Endothelial cell of umbilical vein (primary cell): ENCODE measurements around the gene EIF4E1B. TPM values are rescaled to one million over a fixed set of nuclear protein-coding genes. Genes with fewer than 3 reads are reported as not detected.

ENCODE experiments used
- BruUV-seq: library from RNA; stranded (reverse); fragments of 400-500 nt; replicated peaks from 2 replicates; lab custom pipeline; 2021; lab: Mats Ljungman, UMichigan
- CTCF ChIA-PET: fragments of 300-600, 350-600 bp; sonication (Branson Sonifier 250); formaldehyde crosslinking; loops from one replicate; lab custom pipeline; 2021; ENCODE audit warnings: antibody characterized with exemption, inconsistent platforms; lab: Charles Lee
- POLR2A ChIA-PET: fragments of 300-600, 350-600 bp; sonication (Branson Sonifier 250); formaldehyde crosslinking; loops from one replicate; lab custom pipeline; 2021; ENCODE audit warnings: antibody characterized with exemption, inconsistent platforms; lab: Charles Lee
- DNase-seq: peaks from one replicate; pipeline ENCODE4 v3.0.0-alpha.2; 2011; ENCODE audit warnings: low read depth, low spot score
- FAIRE-seq: peaks from 2 replicates; lab custom pipeline; 2011; peaks lifted over from hg19 to GRCh38; lab: Jason Lieb, UNC
- H2AFZ ChIP-seq: 2 replicates; pipeline ENCODE4 v1.6.0; 2012; ENCODE audit warnings: low read depth, low read length, control low read depth, inconsistent platforms
- H3K27ac ChIP-seq: 2 replicates; pipeline ENCODE4 v1.5.1; 2011; ENCODE audit warnings: low read depth, mild to moderate bottlenecking, control low read depth, low read length, moderate library complexity; ENCODE audit not compliant: insufficient read depth
- H3K27me3 ChIP-seq, 2 experiments: 2 replicates each; pipeline versions ENCODE4 v1.6.0 to v1.6.1; 2011; ENCODE audit warnings: low read length in 2 of 2, mixed read lengths in 1 of 2; ENCODE audit not compliant: control insufficient read depth in 2 of 2, insufficient read depth in 2 of 2
- H3K36me3 ChIP-seq, 2 experiments: 2 replicates in 1 of 2; 3 replicates in 1 of 2; pipeline ENCODE4 v1.5.1; 2011; ENCODE audit warnings: low read length in 2 of 2, mild to moderate bottlenecking in 1 of 2, moderate library complexity in 1 of 2; ENCODE audit not compliant: control insufficient read depth in 2 of 2, insufficient read depth in 2 of 2; ENCODE audit errors: extremely low read depth in 1 of 2
- H3K4me1 ChIP-seq: 3 replicates; pipeline ENCODE4 v1.5.1; 2011; ENCODE audit warnings: mild to moderate bottlenecking, low read length; ENCODE audit not compliant: control insufficient read depth, insufficient read depth; ENCODE audit errors: extremely low read depth
- H3K4me2 ChIP-seq: 2 replicates; pipeline ENCODE4 v1.6.1; 2011; ENCODE audit warnings: low read length, control low read depth, mixed read lengths; ENCODE audit not compliant: insufficient read depth
- H3K4me3 ChIP-seq, 3 experiments: fragments of 200-600 bp in 1 of 3; sonication (generic), shearing (Covaris generic) in 1 of 3; replicated peaks in 1 of 3; 2 replicates each; pipeline ENCODE4 v1.5.1; 2011 to 2016; ENCODE audit warnings: control low read depth in 3 of 3, low read length in 3 of 3, mild to moderate bottlenecking in 2 of 3, inconsistent platforms in 1 of 3, low read depth in 1 of 3, moderate library complexity in 1 of 3; ENCODE audit not compliant: insufficient read depth in 1 of 3
- H3K79me2 ChIP-seq: 2 replicates; pipeline ENCODE4 v1.6.0; 2012; ENCODE audit warnings: low read length, inconsistent platforms; ENCODE audit not compliant: control insufficient read depth, insufficient read depth
- H3K9ac ChIP-seq: replicated peaks from 2 replicates; pipeline ENCODE3; 2011; ENCODE audit warnings: low read length, control low read depth; ENCODE audit not compliant: insufficient read depth; ENCODE audit errors: extremely low read depth
- H3K9me1 ChIP-seq: replicated peaks from 3 replicates; pipeline ENCODE4 v1.6.0; 2011; ENCODE audit warnings: mild to moderate bottlenecking, low read length; ENCODE audit not compliant: control insufficient read depth, insufficient read depth; ENCODE audit errors: extremely low read depth
- H3K9me3 ChIP-seq: replicated peaks from 2 replicates; pipeline ENCODE4 v1.5.1; 2012; ENCODE audit warnings: low read length, inconsistent platforms; ENCODE audit not compliant: control insufficient read depth, insufficient read depth
- H4K20me1 ChIP-seq: replicated peaks from 2 replicates; pipeline ENCODE3; 2011; ENCODE audit warnings: mild to moderate bottlenecking, low read length; ENCODE audit not compliant: control insufficient read depth, insufficient read depth; ENCODE audit errors: extremely low read depth
- CTCF ChIP-seq, 2 donors: IDR thresholded peaks; 1 replicate in 1 of 2; 2 replicates in 1 of 2; pipeline ENCODE4 v1.5.1; 2011; ENCODE audit warnings: low read length in 2 of 2, mild to moderate bottlenecking in 2 of 2, moderate library complexity in 2 of 2, control low read depth in 1 of 2, inconsistent platforms in 1 of 2, low read depth in 1 of 2; ENCODE audit not compliant: insufficient read depth in 1 of 2; ENCODE audit errors: extremely low read depth in 1 of 2
- EZH2 ChIP-seq: IDR thresholded peaks from 2 replicates; pipeline ENCODE4 v1.6.1; 2012; ENCODE audit warnings: borderline replicate concordance, low read depth, mild to moderate bottlenecking, moderate library complexity, low read length, inconsistent platforms; ENCODE audit not compliant: severe bottlenecking
- FOS ChIP-seq: IDR thresholded peaks from 2 replicates; pipeline ENCODE4 v1.6.1; 2011; ENCODE audit warnings: mild to moderate bottlenecking, low read length, moderate library complexity, borderline replicate concordance; ENCODE audit not compliant: insufficient read depth
- GATA2 ChIP-seq: IDR thresholded peaks from 2 replicates; pipeline ENCODE4 v1.7.0; 2011; ENCODE audit warnings: low read depth, mild to moderate bottlenecking, moderate library complexity, mixed read lengths, low read length; ENCODE audit not compliant: insufficient read length, insufficient read depth
- JUN ChIP-seq: IDR thresholded peaks from 2 replicates; pipeline ENCODE4 v1.6.1; 2011; ENCODE audit warnings: borderline replicate concordance, low read depth; ENCODE audit not compliant: insufficient read length, insufficient read depth
- MAX ChIP-seq: IDR thresholded peaks from 2 replicates; pipeline ENCODE4 v1.6.1; 2011; ENCODE audit not compliant: insufficient read depth, insufficient read length
- MYC ChIP-seq: IDR thresholded peaks from one replicate; pipeline ENCODE4 v1.6.1; 2011; ENCODE audit warnings: mild to moderate bottlenecking, low read depth, low read length
- POLR2A ChIP-seq: IDR thresholded peaks from 2 replicates; pipeline ENCODE4 v1.6.1; 2012; ENCODE audit warnings: low read depth, mild to moderate bottlenecking, control low read depth, low read length
- POLR2AphosphoS5 ChIP-seq: IDR thresholded peaks from 2 replicates; pipeline ENCODE4 v1.6.1; 2012; ENCODE audit warnings: low read depth, mild to moderate bottlenecking, control low read depth, low read length, moderate library complexity; ENCODE audit not compliant: insufficient read depth
- dilution Hi-C: fragments of 300-500 bp; cut with MboI; formaldehyde crosslinking; loops from one replicate; pipeline ENCODE4 v1.15.0; 2019; ENCODE audit warnings: low sequenced_read_pairs; ENCODE audit not compliant: extremely low pct_ligation_motif_present
- intact Hi-C: fragments of 100-400 bp; cut with micrococcal nuclease; formaldehyde crosslinking; loops from one replicate; pipeline ENCODE4 v1.10.0; 2022
- polyA plus RNA-seq, 4 experiments: library from polyadenylated mRNA; depleted of rRNA in 3 of 4; stranded (reverse) in 3 of 4; unstranded in 1 of 4; fragments of >200 nt; gene quantifications; 2 replicates each; pipeline versions ENCODE4 v1.2.1 to v1.2.3, GENCODE V29; 2011 to 2012; ENCODE audit warnings: missing spikeins in 1 of 4
- total RNA-seq: library from RNA; stranded (reverse); gene quantifications from 2 replicates; pipeline ENCODE4 v1.2.3, GENCODE V29; 2021

EIF4E1B gene
- total and polyA plus RNA-seq, 2 donors (not counting 3 experiments of a cell fraction or from before 2014, with no cell fraction given): not detected

DNA sequence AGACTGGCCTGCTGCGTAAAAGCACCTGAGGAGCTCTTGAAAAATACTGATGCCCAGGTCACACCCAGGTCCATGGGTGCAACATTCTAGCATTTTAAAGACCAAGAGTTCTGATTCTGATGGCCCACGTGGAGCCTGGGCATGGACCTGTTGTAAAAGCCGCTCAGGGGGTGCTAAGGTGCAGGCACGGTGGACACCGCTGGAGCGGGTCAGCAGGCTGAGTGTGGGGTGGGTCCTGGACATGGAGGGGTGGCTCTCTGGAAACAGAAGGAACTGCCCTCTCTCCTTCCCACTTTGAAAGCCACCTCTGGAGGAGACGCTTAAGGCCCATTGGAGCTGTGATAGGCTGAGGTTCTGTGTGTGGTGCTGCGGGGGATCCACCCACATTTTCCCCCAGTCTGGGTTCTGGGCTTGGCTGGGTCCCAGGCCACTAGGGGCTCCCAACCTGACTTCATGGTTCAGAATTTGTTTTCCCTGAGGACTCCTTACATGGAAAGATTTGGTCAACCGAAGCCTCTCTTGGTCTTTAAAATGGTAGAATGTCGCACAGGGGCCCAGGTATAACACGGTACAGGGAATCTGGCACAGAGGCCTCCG is 37.1 kb upstream of the EIF4E1B start:
- ChIA-PET CTCF (interaction anchor here (1.3 kb wide), 1 partner anchor 13 kb away, joined by 3 read pairs; no protein-coding TSS in a partner anchor), POLR2A (no interaction called here)
- dilution Hi-C loops (no loop called here), intact Hi-C loops (no loop called here)
- no peak overlapping the region for H2AFZ ChIP-seq
- DNase-seq: no peak
- no peaks in the 10 kb centered on the region for H3K9me3 ChIP-seq
- H3K4me1 ChIP-seq: no peaks in the 10 kb centered on the region
- no peak overlapping the region for H3K27ac ChIP-seq
- no peaks in the 10 kb centered on the region for H3K27me3 ChIP-seq
- H3K9ac ChIP-seq: no peak overlapping the region
- no TSS peak for BruUV-seq
- H3K79me2 ChIP-seq: no peaks in the 10 kb centered on the region
- TF ChIP-seq POLR2AphosphoS5 (no peak), GATA2 (no peak), FOS (no peak), MYC (no peak), MAX (no peak), CTCF (IDR thresholded peaks at IDR 0.05; ENCODE audit: extremely low read depth in 1 of 2, insufficient read depth in 1 of 2, low read depth in 1 of 2, low read length in 2 of 2) (no peak), POLR2A (no peak), EZH2 (no peak), JUN (no peak)
- no peak overlapping the region for H3K4me3 ChIP-seq
- H4K20me1 ChIP-seq: no peaks in the 10 kb centered on the region
- no peak overlapping the region for H3K4me2 ChIP-seq
- H3K9me1 ChIP-seq: no peaks in the 10 kb centered on the region
- no peak for FAIRE-seq
- H3K36me3 ChIP-seq: no peaks in the 10 kb centered on the region
